ENCODE data around the gene SHROOM4.

- TF ChIP-seq TAF1 (IDR thresholded peaks at IDR 0.05; ENCODE audit: borderline replicate concordance, insufficient read depth, low read length) (no peak; the same call in 1 of the 2 replicates), POLR2AphosphoS5 (IDR thresholded peaks at IDR 0.05; ENCODE audit: low read depth, low read length) (no peak; the same call in 1 of the 2 replicates), REST (IDR thresholded peaks at IDR 0.05; ENCODE audit: insufficient read depth in 1 of 2, low read depth in 2 of 2, low read length in 2 of 2) (no peak)
These were observed at the start of gene SHROOM4 for GRCh38 chrX:50813843-50814661.
